DMS 273 treated with DMSO at 0.1 percent for 48 hours (cell line): ENCODE measurements around the gene LSAMP.

Source experiments
- DNase-seq: peaks from one replicate; lab custom pipeline; 2025; lab: John Stamatoyannopoulos, UW

The LSAMP gene

GRCh38 chr3:116288485-116288884 is 156.8 kb downstream of the LSAMP start:
- DNase-seq = no peak

- DNase-seq = no peak
Observed at GRCh38 chr3:116285781-116286421, 159.4 kb downstream of the LSAMP start.

DNA sequence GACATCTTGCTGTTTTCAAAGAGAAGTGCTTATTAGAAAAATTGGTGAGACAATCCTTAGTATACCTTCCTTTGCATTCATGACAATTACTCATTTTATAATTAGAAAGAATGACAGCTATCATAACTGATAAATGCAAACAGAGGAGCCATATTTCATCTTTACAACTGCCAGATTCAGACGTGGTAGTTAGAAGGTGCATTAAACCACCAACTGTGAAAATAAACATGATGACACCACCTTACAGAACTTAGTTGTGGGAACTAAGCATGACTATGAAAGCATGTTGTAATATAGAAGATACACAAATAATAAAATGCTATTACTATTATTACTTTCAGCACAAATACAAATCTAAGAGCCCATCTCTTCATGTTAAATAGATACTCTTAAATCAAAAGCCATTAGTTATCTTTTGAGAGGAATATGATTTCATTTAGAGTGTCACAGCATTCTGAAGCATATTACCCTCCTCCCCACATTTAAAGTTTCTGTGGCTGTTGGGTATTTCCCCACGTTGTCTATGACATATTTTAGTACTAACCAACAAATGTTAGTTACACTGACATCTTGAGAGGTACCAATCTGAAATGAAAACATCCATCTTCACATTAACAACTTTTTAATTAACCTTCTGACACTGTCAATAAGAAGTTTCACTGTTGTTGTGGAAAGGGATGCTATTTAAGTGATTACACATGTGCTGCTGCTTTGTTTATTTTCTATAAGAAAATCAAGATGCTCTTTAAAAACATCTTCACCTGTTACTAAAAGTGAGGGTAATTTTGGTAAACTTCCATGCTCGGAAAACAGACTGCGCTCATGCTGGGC is 163.8 kb downstream of the LSAMP start:
- DNase-seq = no peak

DNA sequence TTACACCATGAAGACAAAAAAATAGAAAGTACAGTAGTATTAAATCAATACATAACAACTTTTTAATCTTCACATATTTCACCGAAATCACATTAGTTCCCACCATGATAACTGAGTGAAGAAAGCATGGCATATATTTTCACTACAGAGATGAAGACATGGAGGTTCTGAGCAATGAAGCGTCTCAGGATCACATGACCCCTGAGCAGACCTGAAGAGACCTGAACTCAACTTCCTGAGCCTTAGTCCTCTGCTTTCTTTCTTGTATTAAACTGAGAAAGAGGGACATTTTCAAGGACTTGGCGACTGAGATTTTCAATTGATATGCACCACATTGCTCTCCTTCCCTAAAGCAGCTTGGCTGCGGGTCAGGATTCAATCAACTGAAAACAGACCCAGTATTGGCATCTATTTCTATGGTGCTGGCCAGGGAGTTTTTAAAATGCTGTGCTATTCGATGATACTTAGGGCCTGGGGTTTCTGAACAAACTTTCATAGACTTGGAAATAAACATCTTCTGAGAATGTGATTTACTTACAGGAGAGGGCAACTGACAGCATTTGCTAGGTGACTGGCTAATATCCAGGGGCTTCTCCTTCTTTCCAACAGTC is 165.1 kb downstream of the LSAMP start:
- no peak for DNase-seq

GRCh38 chr3:116276675-116277074 is 168.6 kb downstream of the LSAMP start:
- no peak for DNase-seq

DNA sequence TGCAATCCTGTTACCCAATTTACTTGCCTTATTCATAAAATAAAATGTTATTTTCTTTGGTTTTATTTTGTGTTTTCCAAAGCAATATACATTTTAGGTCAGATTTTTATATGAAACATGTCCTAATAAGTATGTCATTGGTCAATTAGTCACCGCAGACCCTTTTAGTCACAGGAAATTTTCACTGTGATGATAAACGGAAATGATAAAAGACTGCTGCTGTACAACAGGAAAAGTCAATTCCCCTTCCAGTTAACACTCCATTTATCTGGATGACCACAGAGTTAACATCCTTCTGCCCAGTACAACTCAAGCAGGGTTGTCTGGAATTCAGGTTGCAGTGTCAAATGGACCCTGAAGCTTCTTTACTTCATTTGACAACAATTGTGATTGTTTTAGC is 175.2 kb downstream of the LSAMP start:
- no peak for DNase-seq

DNA sequence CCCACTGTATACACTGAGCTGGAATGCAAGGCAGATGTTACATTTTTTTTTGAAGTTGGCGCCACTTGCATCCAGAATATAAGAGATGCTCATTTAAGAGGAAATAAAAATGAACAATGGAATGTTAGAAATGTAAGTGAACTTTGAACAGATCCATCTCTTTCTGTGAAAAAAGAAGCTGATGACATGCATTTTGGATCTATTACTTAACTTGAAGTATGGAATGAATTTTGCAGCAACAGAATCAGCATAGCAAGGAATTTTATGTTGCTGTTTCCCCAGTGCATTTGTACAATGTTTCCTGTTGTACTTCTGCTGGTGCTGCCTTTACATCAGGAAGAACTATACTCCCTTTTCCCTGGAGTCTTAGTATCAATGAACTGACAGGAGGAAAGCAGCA is 178.2 kb downstream of the LSAMP start:
- DNase-seq = no peak

GRCh38 chr3:116265976-116266584 is 179.2 kb downstream of the LSAMP start:
- DNase-seq = no peak

GRCh38 chr3:116265320-116265695 is 180.0 kb downstream of the LSAMP start:
- DNase-seq = peak; percentile 92

DNA sequence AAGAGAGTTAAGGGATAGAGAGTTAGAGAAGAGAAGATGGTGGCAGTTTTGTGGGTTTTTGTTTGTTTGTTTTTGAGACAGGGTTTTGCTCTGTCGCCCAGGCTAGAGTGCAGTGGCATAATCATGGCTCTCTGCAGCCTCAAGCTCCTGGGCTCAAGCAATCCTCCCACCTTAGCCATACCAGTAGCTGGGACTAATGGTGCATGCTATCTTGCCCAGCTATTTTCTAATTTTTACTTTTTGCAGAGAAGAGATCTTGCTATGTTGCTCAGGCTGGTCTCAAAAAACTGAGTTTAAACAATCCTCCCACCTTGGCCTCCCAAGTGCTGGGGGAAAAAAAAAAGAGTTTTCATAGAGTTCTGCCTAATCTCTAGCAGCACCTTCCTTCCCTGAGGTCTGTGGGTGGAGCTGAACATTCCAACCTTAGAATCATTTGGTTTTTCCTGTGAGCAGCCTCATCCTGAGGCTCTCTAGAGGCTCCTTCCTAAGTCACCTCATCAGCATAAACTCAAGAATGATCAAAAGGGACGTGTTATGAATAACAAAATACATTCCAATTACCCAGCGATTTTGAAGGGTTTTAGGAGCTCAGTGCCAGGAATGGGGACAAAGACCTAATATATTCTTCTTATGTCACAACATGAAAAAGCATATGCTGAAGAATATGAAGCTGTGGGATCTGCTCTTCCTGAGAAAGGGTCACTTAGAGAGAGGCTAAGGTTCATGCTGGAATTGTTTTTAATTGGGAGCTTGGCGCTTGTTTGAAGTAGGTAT is 180.6 kb downstream of the LSAMP start:
- DNase-seq = no peak

- no peak for DNase-seq
Observed at GRCh38 chr3:116263842-116264545, 181.3 kb downstream of the LSAMP start.

GRCh38 chr3:116260491-116260890 is 184.8 kb downstream of the LSAMP start:
- no peak for DNase-seq

DNA sequence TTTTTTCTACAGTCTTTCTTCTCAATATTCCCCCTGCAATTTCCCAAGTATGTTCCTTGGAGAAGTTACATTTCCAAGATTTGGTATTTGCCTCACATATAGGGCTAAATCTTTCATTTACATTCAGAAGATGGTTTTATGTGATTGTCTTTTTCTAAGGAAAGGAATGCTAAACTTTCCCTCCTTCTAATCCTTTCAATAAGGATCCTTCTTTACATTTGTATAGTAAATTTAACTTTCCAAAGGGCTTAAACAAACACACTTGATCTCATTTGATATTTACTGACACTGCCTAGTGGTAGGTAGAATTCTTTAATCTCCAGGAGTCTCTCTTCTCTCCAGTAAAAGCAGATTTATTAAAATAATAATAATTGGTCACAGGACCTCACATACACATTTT is 185.3 kb downstream of the LSAMP start:
- DNase-seq = no peak

DNA sequence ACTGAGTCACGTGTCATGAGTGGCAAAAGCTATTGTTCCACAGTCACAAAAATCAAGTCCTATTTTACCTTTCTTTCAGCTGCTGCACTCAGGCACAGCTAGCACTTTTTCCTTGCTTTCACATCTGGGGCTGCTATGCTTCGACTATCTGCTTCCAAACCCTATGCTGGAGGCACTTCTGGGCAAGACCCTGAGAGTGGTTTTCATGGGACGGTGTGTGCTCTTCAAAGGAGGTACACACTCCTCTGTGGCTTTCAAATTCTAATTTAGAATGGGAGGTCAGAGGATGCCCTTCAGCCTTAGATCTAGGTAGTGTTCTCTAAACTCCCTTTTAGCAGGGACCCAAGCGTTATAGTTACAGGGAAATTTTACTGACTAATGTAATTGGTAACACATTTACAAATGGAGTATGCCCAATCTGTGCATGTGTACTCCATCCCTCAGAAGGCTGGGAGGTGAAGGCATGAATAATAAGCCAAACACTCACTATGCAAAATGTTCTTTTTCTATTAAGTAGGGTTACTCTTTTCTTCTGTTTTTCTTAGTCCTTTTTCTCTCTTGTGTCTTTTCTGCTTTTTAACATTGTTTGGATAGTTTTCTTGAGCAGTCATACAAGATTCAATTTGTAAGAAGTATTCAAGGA is 188.3 kb downstream of the LSAMP start:
- no peak for DNase-seq

- no peak for DNase-seq
Observed at GRCh38 chr3:116254541-116254940, 190.7 kb downstream of the LSAMP start.

DNA sequence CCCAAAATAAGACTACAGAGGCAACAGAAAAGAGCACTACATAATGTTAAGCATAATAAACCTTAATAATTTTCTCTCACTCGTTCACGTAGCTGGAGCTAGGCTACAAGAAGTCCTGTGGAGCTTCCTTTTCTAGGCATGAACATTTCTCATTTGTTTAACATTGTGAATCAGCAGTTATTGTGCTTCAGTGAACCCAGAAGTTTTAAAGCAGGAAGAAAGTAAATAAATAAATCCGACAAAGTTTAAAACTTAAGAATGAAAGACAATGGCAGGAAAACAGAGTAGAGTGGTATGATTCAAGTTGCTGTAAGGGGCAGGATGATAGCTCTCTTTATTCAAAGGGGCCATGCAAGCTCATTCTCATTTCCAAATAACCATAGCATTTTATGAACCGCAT is 191.8 kb downstream of the LSAMP start:
- DNase-seq = no peak

DNA sequence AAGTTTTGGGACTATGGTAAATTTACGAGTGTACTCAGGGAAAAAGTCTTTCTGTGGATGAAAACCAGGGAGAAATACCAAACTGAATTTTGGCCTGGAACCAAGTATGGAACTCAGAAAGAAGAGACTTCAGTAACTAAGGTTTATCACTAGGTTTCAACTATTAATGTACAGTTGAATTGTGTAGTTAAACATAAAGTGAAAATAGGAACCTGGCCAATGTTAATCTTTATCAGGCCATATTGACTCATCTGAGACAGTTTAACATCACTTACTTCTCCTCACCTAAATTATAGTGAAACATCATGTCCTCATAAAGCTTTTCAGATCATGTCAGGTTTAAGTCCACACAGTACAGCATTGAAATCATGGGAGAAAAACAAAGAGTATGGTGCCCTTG is 197.7 kb downstream of the LSAMP start:
- no peak for DNase-seq

DNA sequence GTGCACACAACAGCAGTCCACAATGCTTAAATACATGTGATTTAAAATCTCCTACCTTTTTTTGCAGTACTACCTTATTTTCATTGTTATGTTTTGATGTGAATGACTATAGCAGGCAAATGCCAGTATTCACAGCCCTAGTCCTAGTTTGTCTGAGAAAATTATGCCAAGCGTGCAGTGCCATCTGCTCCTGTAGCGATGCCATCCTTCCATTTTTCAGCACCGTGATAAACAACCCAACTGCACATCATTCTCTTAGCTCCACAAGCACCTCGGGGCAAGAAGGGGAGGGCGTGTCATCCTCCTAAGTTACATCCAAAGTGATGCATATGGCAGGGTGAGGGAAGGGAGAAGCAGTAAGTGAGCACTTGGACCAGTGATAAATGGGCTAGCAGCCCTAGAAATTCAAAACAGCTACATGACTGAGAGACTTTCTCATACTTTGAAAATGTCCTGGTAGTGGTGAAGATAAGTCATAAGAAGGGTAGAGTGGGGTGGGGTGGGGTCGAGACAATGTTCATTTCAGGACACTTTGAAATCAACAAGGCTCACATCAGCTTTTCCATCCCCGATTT is 198.8 kb downstream of the LSAMP start:
- peak; percentile 37 for DNase-seq

- no peak for DNase-seq
Observed at GRCh38 chr3:116242825-116243224, 202.5 kb downstream of the LSAMP start.

DNA sequence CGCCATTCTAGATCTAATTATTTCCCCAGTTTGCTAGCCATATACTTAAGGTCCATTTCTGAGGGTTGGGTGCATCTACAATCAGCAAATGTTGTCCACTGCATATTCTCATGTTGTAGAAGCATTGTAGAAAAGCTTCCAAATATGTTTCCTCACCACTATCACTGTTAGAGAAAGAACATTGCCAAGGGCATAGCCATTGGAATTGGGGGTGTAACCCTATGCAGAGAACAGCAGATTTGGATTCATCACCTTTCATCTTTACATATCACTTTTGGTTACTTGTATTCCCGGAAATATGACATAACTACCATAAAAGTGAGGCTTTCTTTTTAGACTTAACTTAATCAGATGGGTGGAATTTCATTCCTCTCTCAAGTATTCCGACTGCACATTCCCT is 203.6 kb downstream of the LSAMP start:
- no peak for DNase-seq

DNA sequence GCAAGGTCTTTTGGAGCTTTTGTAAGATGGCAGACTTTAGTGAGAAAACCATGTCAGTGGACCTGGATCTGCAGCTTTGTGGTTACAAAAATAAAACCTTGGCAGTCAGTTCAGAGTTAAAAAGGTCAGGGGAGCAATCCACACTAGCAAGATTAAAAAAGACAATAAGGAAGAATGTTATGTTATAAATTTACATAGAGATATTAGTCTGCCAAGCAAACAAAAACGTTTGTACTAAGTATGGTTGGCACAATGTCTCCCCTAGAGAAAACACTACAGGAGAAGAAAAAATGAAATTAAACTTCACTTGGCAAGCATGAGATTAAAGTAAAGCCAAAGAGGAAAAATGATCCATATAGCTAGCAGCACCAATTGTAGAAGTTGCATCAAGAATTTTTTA is 205.0 kb downstream of the LSAMP start:
- DNase-seq = no peak
